22Rv1 (cell line): ENCODE results near the gene DENND2D.

Source experiments
- ZFX ChIP-seq: fragments of 450-650 bp; IDR thresholded peaks from 2 replicates; pipeline ENCODE4 v1.6.1; 2017; ENCODE audit warnings: antibody characterized with exemption, borderline replicate concordance
- TF ChIP-seq, protein P1 (sequence below): fragments of 450-650 bp; IDR thresholded peaks from 2 replicates; pipeline ENCODE4 v1.5.1; 2017; ENCODE audit warnings: mild to moderate bottlenecking

DNA sequence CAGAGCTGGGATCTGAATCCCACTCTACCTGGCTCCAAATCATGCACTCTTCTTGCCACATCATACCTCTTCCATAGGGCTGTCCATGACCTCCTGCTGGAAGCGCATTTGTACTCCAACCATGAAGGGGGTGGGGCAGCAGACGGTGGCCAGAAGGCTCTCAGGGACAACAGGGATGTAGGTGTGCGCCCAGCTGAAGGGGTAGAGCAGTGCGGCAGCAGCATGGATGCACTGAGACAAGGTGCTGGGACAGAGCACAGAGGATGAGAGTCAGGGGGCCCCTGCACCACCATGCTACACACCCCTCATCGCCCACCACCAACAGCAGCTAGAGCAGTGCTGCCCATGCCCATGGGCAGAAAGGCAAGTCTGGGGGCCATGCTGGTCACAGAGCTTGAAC lies 8.4 kb downstream of the DENND2D start:
- TF ChIP-seq, protein P1, sequence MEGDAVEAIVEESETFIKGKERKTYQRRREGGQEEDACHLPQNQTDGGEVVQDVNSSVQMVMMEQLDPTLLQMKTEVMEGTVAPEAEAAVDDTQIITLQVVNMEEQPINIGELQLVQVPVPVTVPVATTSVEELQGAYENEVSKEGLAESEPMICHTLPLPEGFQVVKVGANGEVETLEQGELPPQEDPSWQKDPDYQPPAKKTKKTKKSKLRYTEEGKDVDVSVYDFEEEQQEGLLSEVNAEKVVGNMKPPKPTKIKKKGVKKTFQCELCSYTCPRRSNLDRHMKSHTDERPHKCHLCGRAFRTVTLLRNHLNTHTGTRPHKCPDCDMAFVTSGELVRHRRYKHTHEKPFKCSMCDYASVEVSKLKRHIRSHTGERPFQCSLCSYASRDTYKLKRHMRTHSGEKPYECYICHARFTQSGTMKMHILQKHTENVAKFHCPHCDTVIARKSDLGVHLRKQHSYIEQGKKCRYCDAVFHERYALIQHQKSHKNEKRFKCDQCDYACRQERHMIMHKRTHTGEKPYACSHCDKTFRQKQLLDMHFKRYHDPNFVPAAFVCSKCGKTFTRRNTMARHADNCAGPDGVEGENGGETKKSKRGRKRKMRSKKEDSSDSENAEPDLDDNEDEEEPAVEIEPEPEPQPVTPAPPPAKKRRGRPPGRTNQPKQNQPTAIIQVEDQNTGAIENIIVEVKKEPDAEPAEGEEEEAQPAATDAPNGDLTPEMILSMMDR: no peak
- no peak for TF ChIP-seq ZFX
